ENCODE measurements around the gene QSOX2. TPM values are rescaled to one million over a fixed set of nuclear protein-coding genes. Genes with fewer than 3 reads are reported as not detected.

Gene QSOX2
- total RNA-seq, 1 experiment from 2014 or later: 34.6 TPM

DNA sequence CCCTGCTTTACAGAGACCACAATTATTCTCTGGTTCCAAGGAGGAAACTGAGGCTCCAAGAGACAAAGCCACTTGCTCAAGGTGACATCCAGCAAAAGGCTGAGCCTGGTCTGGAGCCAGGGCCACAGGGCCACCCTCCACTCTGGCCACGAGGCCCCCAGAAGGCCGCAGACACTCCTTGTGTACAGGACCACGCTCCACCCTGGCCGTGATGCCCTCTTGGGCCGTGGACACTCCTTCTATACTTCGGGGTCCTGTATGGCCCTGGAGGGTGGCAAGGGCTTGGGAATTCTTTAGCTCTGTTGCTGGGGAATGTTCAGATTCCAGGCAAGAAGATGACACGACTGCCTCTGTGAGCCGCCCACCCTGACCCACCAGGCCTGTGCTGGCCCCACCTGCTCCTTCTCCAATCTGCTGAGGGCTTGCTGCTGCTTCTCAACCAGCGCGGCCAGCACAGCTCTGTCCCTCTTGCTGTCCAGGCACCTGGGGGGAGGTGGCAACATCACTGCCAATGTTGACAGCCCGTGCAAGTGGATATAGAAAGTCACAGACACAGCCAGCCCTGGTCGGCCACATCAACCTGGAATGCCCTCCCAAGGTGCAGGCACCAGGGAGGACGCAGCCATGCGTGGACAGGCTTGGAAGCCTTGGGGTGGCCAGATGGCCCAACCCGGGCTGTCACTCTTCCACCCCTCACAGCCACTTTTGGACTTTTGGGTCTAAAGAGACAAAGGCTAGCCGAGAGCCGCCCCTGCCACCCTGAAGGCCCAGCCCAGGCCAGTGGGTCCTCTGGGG, 20.1 kb upstream of the QSOX2 start:
- DNase-seq (ENCODE audit: low read depth, low spot score) (no peak), ATAC-seq (no peak)
- no peak overlapping the region for H3K27ac ChIP-seq (ENCODE audit: low read depth, low read length)
- H3K9ac ChIP-seq (ENCODE audit: low read length): no peak overlapping the region
- H3K79me2 ChIP-seq (ENCODE audit: insufficient read depth, low read length): no peaks in the 10 kb centered on the region
- no peak overlapping the region for H3K4me2 ChIP-seq (ENCODE audit: low read length)
- no peaks in the 10 kb centered on the region for H3K9me2 ChIP-seq (ENCODE audit: insufficient read depth)
- ChIA-PET RAD21 (ENCODE audit: low non-redundant PET in 1 of 2, low total read pairs in 2 of 2, uncharacterized antibody in 2 of 2, unreplicated experiment in 2 of 2) (no interaction called here), POLR2A (no interaction called here), CTCF (no interaction called here)
- H3K27me3 ChIP-seq (ENCODE audit: insufficient read depth, low read length): no peaks in the 10 kb centered on the region
- H4K20me1 ChIP-seq (ENCODE audit: insufficient read depth): no peaks in the 10 kb centered on the region
- BruUV-seq (replicated peaks): no TSS peak
- H3K9me3 ChIP-seq (ENCODE audit: control insufficient read depth in 1 of 2, insufficient read depth in 1 of 2, low read depth in 1 of 2, low read length in 2 of 2): no peaks in the 10 kb centered on the region
- intact Hi-C loops (cut with micrococcal nuclease): loop anchor here (5.0 kb wide), 1 partner anchor 93 kb away; no protein-coding TSS in a partner anchor
- H3K4me1 ChIP-seq (ENCODE audit: control insufficient read depth in 1 of 2, insufficient read depth in 2 of 2, low read length in 2 of 2): peaks cover 3 to 19% of the 10 kb centered on the region in 2 experiments; a peak in 2 of 4 replicates
- TF ChIP-seq, protein P1, sequence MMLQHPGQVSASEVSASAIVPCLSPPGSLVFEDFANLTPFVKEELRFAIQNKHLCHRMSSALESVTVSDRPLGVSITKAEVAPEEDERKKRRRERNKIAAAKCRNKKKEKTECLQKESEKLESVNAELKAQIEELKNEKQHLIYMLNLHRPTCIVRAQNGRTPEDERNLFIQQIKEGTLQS (IDR thresholded peaks at IDR 0.05): no peak
- TF ChIP-seq EGR1 (IDR thresholded peaks at IDR 0.05; ENCODE audit: low read depth) (no peak), POLR2AphosphoS5 (IDR thresholded peaks at IDR 0.05; ENCODE audit: low read depth, low read length) (no peak), YY1 (IDR thresholded peaks at IDR 0.05; ENCODE audit: extremely low read depth, insufficient replicate concordance, low read depth, low read length) (no peak)
- TF ChIP-seq, protein P2, sequence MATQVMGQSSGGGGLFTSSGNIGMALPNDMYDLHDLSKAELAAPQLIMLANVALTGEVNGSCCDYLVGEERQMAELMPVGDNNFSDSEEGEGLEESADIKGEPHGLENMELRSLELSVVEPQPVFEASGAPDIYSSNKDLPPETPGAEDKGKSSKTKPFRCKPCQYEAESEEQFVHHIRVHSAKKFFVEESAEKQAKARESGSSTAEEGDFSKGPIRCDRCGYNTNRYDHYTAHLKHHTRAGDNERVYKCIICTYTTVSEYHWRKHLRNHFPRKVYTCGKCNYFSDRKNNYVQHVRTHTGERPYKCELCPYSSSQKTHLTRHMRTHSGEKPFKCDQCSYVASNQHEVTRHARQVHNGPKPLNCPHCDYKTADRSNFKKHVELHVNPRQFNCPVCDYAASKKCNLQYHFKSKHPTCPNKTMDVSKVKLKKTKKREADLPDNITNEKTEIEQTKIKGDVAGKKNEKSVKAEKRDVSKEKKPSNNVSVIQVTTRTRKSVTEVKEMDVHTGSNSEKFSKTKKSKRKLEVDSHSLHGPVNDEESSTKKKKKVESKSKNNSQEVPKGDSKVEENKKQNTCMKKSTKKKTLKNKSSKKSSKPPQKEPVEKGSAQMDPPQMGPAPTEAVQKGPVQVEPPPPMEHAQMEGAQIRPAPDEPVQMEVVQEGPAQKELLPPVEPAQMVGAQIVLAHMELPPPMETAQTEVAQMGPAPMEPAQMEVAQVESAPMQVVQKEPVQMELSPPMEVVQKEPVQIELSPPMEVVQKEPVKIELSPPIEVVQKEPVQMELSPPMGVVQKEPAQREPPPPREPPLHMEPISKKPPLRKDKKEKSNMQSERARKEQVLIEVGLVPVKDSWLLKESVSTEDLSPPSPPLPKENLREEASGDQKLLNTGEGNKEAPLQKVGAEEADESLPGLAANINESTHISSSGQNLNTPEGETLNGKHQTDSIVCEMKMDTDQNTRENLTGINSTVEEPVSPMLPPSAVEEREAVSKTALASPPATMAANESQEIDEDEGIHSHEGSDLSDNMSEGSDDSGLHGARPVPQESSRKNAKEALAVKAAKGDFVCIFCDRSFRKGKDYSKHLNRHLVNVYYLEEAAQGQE (IDR thresholded peaks at IDR 0.05; ENCODE audit: low read depth): no peak
- TF ChIP-seq, protein P3, sequence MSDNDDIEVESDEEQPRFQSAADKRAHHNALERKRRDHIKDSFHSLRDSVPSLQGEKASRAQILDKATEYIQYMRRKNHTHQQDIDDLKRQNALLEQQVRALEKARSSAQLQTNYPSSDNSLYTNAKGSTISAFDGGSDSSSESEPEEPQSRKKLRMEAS (IDR thresholded peaks at IDR 0.05): no peak
- H3K4me3 ChIP-seq (replicated peaks in 1 of 2; ENCODE audit: low read depth in 1 of 2, low read length in 2 of 2): no peak overlapping the region
- no peaks in the 10 kb centered on the region for H3K36me3 ChIP-seq (ENCODE audit: control insufficient read depth in 1 of 2, insufficient read depth in 2 of 2, low read length in 2 of 2)
- H2AFZ ChIP-seq (ENCODE audit: low read depth, low read length, poor library complexity, severe bottlenecking): no peak overlapping the region
